ENCODE measurements around the gene AMBN.

Gene AMBN

DNA sequence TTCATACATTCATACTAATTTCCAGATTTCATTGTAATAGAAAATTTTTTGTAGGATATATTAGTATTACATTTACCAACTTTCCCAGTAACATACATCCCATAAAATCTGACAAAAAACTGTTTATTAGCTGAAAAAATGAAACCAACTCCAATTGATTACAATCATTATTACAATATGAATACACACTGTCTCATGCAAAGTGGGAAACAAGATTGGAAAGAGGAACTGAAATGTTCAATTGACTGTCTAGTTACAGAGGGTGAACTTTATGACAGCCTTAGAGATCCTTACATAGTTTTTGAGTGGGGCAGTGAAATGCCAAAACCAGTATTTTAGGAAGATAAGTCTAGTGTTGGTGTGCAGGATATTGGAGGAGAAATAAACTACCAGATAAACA lies 2.3 kb upstream of the AMBN start (continued):
- TF ChIP-seq, protein P1, sequence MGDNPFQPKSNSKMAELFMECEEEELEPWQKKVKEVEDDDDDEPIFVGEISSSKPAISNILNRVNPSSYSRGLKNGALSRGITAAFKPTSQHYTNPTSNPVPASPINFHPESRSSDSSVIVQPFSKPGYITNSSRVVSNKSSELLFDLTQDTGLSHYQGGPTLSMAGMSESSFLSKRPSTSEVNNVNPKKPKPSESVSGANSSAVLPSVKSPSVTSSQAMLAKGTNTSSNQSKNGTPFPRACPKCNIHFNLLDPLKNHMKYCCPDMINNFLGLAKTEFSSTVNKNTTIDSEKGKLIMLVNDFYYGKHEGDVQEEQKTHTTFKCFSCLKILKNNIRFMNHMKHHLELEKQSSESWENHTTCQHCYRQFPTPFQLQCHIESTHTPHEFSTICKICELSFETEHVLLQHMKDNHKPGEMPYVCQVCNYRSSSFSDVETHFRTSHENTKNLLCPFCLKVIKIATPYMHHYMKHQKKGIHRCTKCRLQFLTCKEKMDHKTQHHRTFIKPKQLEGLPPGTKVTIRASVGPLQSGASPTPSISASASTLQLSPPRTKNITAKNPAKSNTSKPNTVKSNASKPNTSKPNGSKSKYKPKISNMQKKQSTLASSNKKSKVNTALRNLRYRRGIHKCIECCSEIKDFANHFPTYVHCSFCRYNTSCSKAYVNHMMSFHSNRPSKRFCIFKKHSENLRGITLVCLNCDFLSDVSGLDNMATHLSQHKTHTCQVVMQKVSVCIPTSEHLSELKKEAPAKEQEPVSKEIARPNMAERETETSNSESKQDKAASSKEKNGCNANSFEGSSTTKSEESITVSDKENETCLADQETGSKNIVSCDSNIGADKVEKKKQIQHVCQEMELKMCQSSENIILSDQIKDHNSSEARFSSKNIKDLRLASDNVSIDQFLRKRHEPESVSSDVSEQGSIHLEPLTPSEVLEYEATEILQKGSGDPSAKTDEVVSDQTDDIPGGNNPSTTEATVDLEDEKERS (tag by site-specific recombination; IDR thresholded peaks at IDR 0.05), result no peak
- TF ChIP-seq OSR2 (tag by site-specific recombination; IDR thresholded peaks at IDR 0.05) (no peak), ZNF311 (tag by site-specific recombination; IDR thresholded peaks at IDR 0.05; ENCODE audit: borderline replicate concordance) (no peak), ZNF610 (tag by site-specific recombination; IDR thresholded peaks at IDR 0.05; ENCODE audit: borderline replicate concordance) (no peak)
- TF ChIP-seq, protein P2, sequence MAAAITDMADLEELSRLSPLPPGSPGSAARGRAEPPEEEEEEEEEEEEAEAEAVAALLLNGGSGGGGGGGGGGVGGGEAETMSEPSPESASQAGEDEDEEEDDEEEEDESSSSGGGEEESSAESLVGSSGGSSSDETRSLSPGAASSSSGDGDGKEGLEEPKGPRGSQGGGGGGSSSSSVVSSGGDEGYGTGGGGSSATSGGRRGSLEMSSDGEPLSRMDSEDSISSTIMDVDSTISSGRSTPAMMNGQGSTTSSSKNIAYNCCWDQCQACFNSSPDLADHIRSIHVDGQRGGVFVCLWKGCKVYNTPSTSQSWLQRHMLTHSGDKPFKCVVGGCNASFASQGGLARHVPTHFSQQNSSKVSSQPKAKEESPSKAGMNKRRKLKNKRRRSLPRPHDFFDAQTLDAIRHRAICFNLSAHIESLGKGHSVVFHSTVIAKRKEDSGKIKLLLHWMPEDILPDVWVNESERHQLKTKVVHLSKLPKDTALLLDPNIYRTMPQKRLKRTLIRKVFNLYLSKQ (tag by site-specific recombination; IDR thresholded peaks at IDR 0.05; ENCODE audit: borderline replicate concordance), result no peak

DNA sequence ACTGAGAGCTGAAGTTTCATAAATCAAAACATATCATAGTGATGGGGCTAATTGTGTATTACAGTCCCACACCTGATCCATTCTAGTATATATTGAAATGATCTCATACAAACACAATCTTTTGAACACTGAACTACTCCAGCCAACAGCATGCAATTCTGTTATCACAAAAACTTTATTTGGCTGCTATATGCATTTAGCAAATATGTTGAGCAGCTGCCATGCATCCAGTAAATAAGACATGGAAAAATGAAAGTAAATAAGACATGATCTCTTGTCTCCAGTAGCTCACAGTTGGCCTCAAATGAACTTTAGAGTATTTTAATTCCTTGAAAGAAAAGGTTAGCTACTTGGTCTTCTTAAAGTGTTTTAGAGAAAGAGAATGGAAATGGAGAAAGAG lies 2.1 kb downstream of the AMBN start:
- POLR2A ChIA-PET, result no interaction called here
- Histone ChIP-seq H3K27ac (ENCODE audit: extremely low read depth, low read depth, low read length) (no peak overlapping the region), H3K36me3 (ENCODE audit: control insufficient read depth in 2 of 2, insufficient read depth in 1 of 2, low read length in 2 of 2) (no peaks in the 10 kb centered on the region), H3K9me3 (ENCODE audit: control insufficient read depth, insufficient read depth, low read depth, low read length) (no peaks in the 10 kb centered on the region), H3K4me3 (ENCODE audit: low read depth, low read length) (no peak overlapping the region), H3K4me1 (ENCODE audit: control insufficient read depth, insufficient read depth, low read length) (no peaks in the 10 kb centered on the region)
- CTCF ChIA-PET, result interaction anchor here (0.6 kb wide), 1 partner anchor 66 kb away, joined by 3 read pairs; no protein-coding TSS in a partner anchor
- TF ChIP-seq BCL11B (tag by site-specific recombination; IDR thresholded peaks at IDR 0.05; ENCODE audit: low read depth), result no peak
- TF ChIP-seq ZNF302 (tag by site-specific recombination; IDR thresholded peaks at IDR 0.05; ENCODE audit: low read depth), result no peak
- TF ChIP-seq, protein P3, sequence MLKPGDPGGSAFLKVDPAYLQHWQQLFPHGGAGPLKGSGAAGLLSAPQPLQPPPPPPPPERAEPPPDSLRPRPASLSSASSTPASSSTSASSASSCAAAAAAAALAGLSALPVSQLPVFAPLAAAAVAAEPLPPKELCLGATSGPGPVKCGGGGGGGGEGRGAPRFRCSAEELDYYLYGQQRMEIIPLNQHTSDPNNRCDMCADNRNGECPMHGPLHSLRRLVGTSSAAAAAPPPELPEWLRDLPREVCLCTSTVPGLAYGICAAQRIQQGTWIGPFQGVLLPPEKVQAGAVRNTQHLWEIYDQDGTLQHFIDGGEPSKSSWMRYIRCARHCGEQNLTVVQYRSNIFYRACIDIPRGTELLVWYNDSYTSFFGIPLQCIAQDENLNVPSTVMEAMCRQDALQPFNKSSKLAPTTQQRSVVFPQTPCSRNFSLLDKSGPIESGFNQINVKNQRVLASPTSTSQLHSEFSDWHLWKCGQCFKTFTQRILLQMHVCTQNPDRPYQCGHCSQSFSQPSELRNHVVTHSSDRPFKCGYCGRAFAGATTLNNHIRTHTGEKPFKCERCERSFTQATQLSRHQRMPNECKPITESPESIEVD (tag by site-specific recombination; IDR thresholded peaks at IDR 0.05), result no peak
- TF ChIP-seq, protein P4, sequence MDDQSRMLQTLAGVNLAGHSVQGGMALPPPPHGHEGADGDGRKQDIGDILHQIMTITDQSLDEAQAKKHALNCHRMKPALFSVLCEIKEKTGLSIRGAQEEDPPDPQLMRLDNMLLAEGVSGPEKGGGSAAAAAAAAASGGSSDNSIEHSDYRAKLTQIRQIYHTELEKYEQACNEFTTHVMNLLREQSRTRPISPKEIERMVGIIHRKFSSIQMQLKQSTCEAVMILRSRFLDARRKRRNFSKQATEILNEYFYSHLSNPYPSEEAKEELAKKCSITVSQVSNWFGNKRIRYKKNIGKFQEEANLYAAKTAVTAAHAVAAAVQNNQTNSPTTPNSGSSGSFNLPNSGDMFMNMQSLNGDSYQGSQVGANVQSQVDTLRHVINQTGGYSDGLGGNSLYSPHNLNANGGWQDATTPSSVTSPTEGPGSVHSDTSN (CRISPR knock-in tag; IDR thresholded peaks at IDR 0.05), result no peak
- TF ChIP-seq ZNF391 (tag by site-specific recombination; IDR thresholded peaks at IDR 0.05; ENCODE audit: borderline replicate concordance, low read depth), result no peak
- no peak for TF ChIP-seq TRIM28 (IDR thresholded peaks at IDR 0.05; ENCODE audit: borderline replicate concordance, low read length)
- no peak for TF ChIP-seq ZNF555 (tag by site-specific recombination; conservative IDR thresholded peaks at IDR 0.05)
- TF ChIP-seq ZNF140 (tag by site-specific recombination; IDR thresholded peaks at IDR 0.05), result no peak
- TF ChIP-seq, protein P5, sequence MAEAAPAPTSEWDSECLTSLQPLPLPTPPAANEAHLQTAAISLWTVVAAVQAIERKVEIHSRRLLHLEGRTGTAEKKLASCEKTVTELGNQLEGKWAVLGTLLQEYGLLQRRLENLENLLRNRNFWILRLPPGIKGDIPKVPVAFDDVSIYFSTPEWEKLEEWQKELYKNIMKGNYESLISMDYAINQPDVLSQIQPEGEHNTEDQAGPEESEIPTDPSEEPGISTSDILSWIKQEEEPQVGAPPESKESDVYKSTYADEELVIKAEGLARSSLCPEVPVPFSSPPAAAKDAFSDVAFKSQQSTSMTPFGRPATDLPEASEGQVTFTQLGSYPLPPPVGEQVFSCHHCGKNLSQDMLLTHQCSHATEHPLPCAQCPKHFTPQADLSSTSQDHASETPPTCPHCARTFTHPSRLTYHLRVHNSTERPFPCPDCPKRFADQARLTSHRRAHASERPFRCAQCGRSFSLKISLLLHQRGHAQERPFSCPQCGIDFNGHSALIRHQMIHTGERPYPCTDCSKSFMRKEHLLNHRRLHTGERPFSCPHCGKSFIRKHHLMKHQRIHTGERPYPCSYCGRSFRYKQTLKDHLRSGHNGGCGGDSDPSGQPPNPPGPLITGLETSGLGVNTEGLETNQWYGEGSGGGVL (tag by site-specific recombination; IDR thresholded peaks at IDR 0.05), result no peak
- TF ChIP-seq, protein P6, sequence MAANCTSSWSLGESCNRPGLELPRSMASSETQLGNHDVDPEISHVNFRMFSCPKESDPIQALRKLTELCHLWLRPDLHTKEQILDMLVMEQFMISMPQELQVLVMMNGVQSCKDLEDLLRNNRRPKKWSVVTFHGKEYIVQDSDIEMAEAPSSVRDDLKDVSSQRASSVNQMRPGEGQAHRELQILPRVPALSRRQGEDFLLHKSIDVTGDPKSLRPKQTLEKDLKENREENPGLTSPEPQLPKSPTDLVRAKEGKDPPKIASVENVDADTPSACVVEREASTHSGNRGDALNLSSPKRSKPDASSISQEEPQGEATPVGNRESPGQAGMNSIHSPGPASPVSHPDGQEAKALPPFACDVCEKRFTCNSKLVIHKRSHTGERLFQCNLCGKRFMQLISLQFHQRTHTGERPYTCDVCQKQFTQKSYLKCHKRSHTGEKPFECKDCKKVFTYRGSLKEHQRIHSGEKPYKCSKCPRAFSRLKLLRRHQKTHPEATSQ (tag by site-specific recombination; IDR thresholded peaks at IDR 0.05), result no peak
- TF ChIP-seq ZNF354C (tag by site-specific recombination; IDR thresholded peaks at IDR 0.05; ENCODE audit: borderline replicate concordance, low read depth), result no peak
- no peak for TF ChIP-seq KLF9 (tag by site-specific recombination; IDR thresholded peaks at IDR 0.05; ENCODE audit: low read depth)
- TF ChIP-seq, protein P7, sequence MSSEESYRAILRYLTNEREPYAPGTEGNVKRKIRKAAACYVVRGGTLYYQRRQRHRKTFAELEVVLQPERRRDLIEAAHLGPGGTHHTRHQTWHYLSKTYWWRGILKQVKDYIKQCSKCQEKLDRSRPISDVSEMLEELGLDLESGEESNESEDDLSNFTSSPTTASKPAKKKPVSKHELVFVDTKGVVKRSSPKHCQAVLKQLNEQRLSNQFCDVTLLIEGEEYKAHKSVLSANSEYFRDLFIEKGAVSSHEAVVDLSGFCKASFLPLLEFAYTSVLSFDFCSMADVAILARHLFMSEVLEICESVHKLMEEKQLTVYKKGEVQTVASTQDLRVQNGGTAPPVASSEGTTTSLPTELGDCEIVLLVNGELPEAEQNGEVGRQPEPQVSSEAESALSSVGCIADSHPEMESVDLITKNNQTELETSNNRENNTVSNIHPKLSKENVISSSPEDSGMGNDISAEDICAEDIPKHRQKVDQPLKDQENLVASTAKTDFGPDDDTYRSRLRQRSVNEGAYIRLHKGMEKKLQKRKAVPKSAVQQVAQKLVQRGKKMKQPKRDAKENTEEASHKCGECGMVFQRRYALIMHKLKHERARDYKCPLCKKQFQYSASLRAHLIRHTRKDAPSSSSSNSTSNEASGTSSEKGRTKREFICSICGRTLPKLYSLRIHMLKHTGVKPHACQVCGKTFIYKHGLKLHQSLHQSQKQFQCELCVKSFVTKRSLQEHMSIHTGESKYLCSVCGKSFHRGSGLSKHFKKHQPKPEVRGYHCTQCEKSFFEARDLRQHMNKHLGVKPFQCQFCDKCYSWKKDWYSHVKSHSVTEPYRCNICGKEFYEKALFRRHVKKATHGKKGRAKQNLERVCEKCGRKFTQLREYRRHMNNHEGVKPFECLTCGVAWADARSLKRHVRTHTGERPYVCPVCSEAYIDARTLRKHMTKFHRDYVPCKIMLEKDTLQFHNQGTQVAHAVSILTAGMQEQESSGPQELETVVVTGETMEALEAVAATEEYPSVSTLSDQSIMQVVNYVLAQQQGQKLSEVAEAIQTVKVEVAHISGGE (tag by site-specific recombination; conservative IDR thresholded peaks at IDR 0.05; ENCODE audit: low read depth), result no peak
- TF ChIP-seq, protein P8, sequence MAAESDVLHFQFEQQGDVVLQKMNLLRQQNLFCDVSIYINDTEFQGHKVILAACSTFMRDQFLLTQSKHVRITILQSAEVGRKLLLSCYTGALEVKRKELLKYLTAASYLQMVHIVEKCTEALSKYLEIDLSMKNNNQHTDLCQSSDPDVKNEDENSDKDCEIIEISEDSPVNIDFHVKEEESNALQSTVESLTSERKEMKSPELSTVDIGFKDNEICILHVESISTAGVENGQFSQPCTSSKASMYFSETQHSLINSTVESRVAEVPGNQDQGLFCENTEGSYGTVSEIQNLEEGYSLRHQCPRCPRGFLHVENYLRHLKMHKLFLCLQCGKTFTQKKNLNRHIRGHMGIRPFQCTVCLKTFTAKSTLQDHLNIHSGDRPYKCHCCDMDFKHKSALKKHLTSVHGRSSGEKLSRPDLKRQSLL (tag by site-specific recombination; IDR thresholded peaks at IDR 0.05), result no peak
- no peak for TF ChIP-seq ZNF626 (tag by site-specific recombination; IDR thresholded peaks at IDR 0.05)
